MM.1S (cell line): ENCODE measurements around the gene KPNA1.
A peak's percentile ranks its signal among the peaks of the same experiment; 100 is the strongest.

Source experiments
- DNase-seq: peaks from one replicate; pipeline ENCODE4 v3.0.0-alpha.2; 2015
- H2AFZ ChIP-seq: fragments of 300-600 bp; sonication (generic); 2 replicates; pipeline ENCODE4 v1.6.0; 2016; ENCODE audit warnings: antibody characterized with exemption, low read length
- H3F3A ChIP-seq: fragments of 300-600 bp; sonication (generic); 2 replicates; pipeline ENCODE4 v1.6.1; 2016; ENCODE audit warnings: mild to moderate bottlenecking, antibody characterized with exemption, low read length, moderate library complexity, mixed read lengths; ENCODE audit not compliant: insufficient read depth
- H3K27ac ChIP-seq: fragments of 300-600 bp; sonication (generic); 2 replicates; pipeline ENCODE4 v1.5.1; 2016; ENCODE audit warnings: mild to moderate bottlenecking, low read length
- H3K27me3 ChIP-seq: fragments of 300-600 bp; sonication (generic); replicated peaks from 2 replicates; pipeline ENCODE4 v1.6.0; 2016; ENCODE audit warnings: low read length; ENCODE audit not compliant: insufficient read depth
- H3K36me3 ChIP-seq: fragments of 300-600 bp; sonication (generic); replicated peaks from 2 replicates; pipeline ENCODE4 v1.6.1; 2016; ENCODE audit warnings: mild to moderate bottlenecking, low read length, mixed read lengths; ENCODE audit not compliant: insufficient read depth
- H3K4me1 ChIP-seq: fragments of 300-600 bp; sonication (generic); 2 replicates; pipeline ENCODE4 v1.6.1; 2016; ENCODE audit warnings: low read length, mixed read lengths
- H3K4me2 ChIP-seq: fragments of 300-600 bp; sonication (generic); 2 replicates; pipeline ENCODE4 v1.6.0; 2016; ENCODE audit warnings: low read depth, low read length
- H3K4me3 ChIP-seq: fragments of 300-600 bp; sonication (generic); 2 replicates; pipeline ENCODE4 v1.5.1; 2016; ENCODE audit warnings: low read length, mixed read lengths
- H3K79me2 ChIP-seq: fragments of 300-600 bp; sonication (generic); 2 replicates; pipeline ENCODE4 v1.6.1; 2016; ENCODE audit warnings: mixed run types, low read length, mixed read lengths
- H3K9ac ChIP-seq: fragments of 300-600 bp; sonication (generic); 2 replicates; pipeline ENCODE4 v1.6.1; 2016; ENCODE audit warnings: low read length, mixed read lengths
- H3K9me2 ChIP-seq: fragments of 300-600 bp; sonication (generic); replicated peaks from 2 replicates; pipeline ENCODE4 v1.6.1; 2016; ENCODE audit warnings: mild to moderate bottlenecking, low read length, mixed read lengths; ENCODE audit not compliant: insufficient read depth
- H3K9me3 ChIP-seq: fragments of 300-600 bp; sonication (generic); replicated peaks from 2 replicates; pipeline ENCODE4 v1.6.1; 2016; ENCODE audit warnings: mild to moderate bottlenecking, low read length, mixed read lengths; ENCODE audit not compliant: insufficient read depth
- H4K20me1 ChIP-seq: fragments of 300-600 bp; sonication (generic); 2 replicates; pipeline ENCODE4 v1.6.1; 2016; ENCODE audit warnings: mild to moderate bottlenecking, low read length, moderate library complexity, mixed read lengths; ENCODE audit not compliant: insufficient read depth
- CTCF ChIP-seq: fragments of 300-600 bp; sonication (generic); IDR thresholded peaks from 2 replicates; pipeline ENCODE4 v1.5.1; 2016; ENCODE audit warnings: antibody characterized with exemption, low read length, mixed read lengths
- EZH2 ChIP-seq: fragments of 300-600 bp; sonication (generic); optimal IDR thresholded peaks from 2 replicates; pipeline ENCODE3; 2017; ENCODE audit warnings: low read depth, mild to moderate bottlenecking, antibody characterized with exemption, low read length, mixed read lengths
- EZH2phosphoT487 ChIP-seq: fragments of 300-600 bp; sonication (generic); IDR thresholded peaks from 2 replicates; pipeline ENCODE4 v1.6.1; 2018; ENCODE audit warnings: antibody characterized with exemption, low read length

Gene KPNA1

GRCh38 chr3:122497425-122497824 lies 17.3 kb downstream of the KPNA1 start:
- Histone ChIP-seq H3K36me3 (0 out of 2 replicates have a peak, but pooled peaks cover 6% of the 10 kb centered on the region), H3K9me3 (no peaks in the 10 kb centered on the region), H3K9me2 (no peaks in the 10 kb centered on the region), H3K27me3 (no peaks in the 10 kb centered on the region), H3K4me3 (no peak overlapping the region), H3F3A (peaks cover 7% of the 10 kb centered on the region), H3K4me1 (peaks cover 13% of the 10 kb centered on the region), H4K20me1 (peaks cover 39% of the 10 kb centered on the region), H3K79me2 (peaks cover 68% of the 10 kb centered on the region), H3K4me2 (no peak overlapping the region), H3K9ac (no peak overlapping the region), H3K27ac (no peak overlapping the region), H2AFZ (no peak overlapping the region)
- TF ChIP-seq EZH2 = no peak
- no peak for TF ChIP-seq CTCF
- TF ChIP-seq EZH2phosphoT487 = no peak
- DNase-seq = peak; percentile 59

- Histone ChIP-seq H3K27ac (no peak overlapping the region), H3K36me3 (0 out of 2 replicates have a peak, but pooled peaks cover 6% of the 10 kb centered on the region)
These were observed 18.2 kb downstream of the KPNA1 start for GRCh38 chr3:122496508-122496907.

GRCh38 chr3:122493296-122493695 lies 21.4 kb downstream of the KPNA1 start:
- Histone ChIP-seq H3K36me3 (0 out of 2 replicates have a peak, but pooled peaks cover 6% of the 10 kb centered on the region), H3K9ac (no peak overlapping the region), H3K4me3 (no peak overlapping the region), H4K20me1 (peaks cover 20% of the 10 kb centered on the region; the same call in 1 of the 2 replicates), H3K79me2 (peaks cover 46% of the 10 kb centered on the region), H3K4me2 (no peak overlapping the region), H3K27me3 (no peaks in the 10 kb centered on the region), H3F3A (peaks cover 7% of the 10 kb centered on the region), H3K9me3 (no peaks in the 10 kb centered on the region), H2AFZ (no peak overlapping the region), H3K27ac (no peak overlapping the region), H3K9me2 (no peaks in the 10 kb centered on the region), H3K4me1 (peaks cover 12% of the 10 kb centered on the region)
- no peak for TF ChIP-seq EZH2phosphoT487
- DNase-seq = no peak

More at GRCh38 chr3:122496508-122496907, 18.2 kb downstream of the KPNA1 start:
- Histone ChIP-seq H3K9ac (no peak overlapping the region), H3K27me3 (no peaks in the 10 kb centered on the region), H3K4me2 (no peak overlapping the region), H2AFZ (no peak overlapping the region), H3K9me2 (no peaks in the 10 kb centered on the region), H3K79me2 (peaks cover 60% of the 10 kb centered on the region), H3K9me3 (no peaks in the 10 kb centered on the region), H4K20me1 (peaks cover 30% of the 10 kb centered on the region), H3F3A (peaks cover 7% of the 10 kb centered on the region), H3K4me3 (no peak overlapping the region), H3K4me1 (peaks cover 13% of the 10 kb centered on the region)
- no peak for TF ChIP-seq EZH2phosphoT487
- no peak for TF ChIP-seq EZH2
- no peak for TF ChIP-seq CTCF
- DNase-seq = no peak

- H2AFZ ChIP-seq = no peak overlapping the region
- no peak for DNase-seq
- no peaks in the 10 kb centered on the region for H3K9me3 ChIP-seq
- H3K27ac ChIP-seq = no peak overlapping the region
- H3K27me3 ChIP-seq = no peaks in the 10 kb centered on the region
- H3K9ac ChIP-seq = no peak overlapping the region
- 0 out of 2 replicates have a peak, but pooled peaks cover 3% of the 10 kb centered on the region for H3K36me3 ChIP-seq
- no peak overlapping the region for H3K4me3 ChIP-seq
- no peaks in the 10 kb centered on the region; the same call in 1 of the 2 replicates for H3K4me1 ChIP-seq
- peaks cover 6% of the 10 kb centered on the region; the same call in 1 of the 2 replicates for H3F3A ChIP-seq
- no peak overlapping the region for H3K4me2 ChIP-seq
- H3K9me2 ChIP-seq = no peaks in the 10 kb centered on the region
- TF ChIP-seq EZH2 (no peak), EZH2phosphoT487 (no peak), CTCF (no peak)
- peaks cover 38% of the 10 kb centered on the region for H3K79me2 ChIP-seq
- H4K20me1 ChIP-seq = 0 out of 2 replicates have a peak, but pooled peaks cover 5% of the 10 kb centered on the region
These were observed 26.3 kb downstream of the KPNA1 start for GRCh38 chr3:122488262-122488973.
